GM13976 (cell line): ENCODE data around the gene PDIK1L.
A peak's percentile ranks its signal among the peaks of the same experiment; 100 is the strongest.

Experiments
- DNase-seq: peaks from one replicate; pipeline ENCODE4 v3.0.0; 2012; ENCODE audit warnings: low spot score
- CTCF ChIP-seq: IDR thresholded peaks from 2 replicates; pipeline ENCODE4 v1.5.1; 2012; ENCODE audit warnings: borderline replicate concordance, mild to moderate bottlenecking; ENCODE audit not compliant: insufficient read depth; ENCODE audit errors: extremely low read depth, missing control alignments, control extremely low read depth
- in situ Hi-C: fragments of 300-500 bp; cut with MboI; formaldehyde crosslinking; loops from one replicate; pipeline ENCODE4 v1.12.0; 2022; ENCODE audit warnings: low sequenced_read_pairs, mixed read lengths, inconsistent platforms; ENCODE audit not compliant: unreplicated experiment

PDIK1L gene

GRCh38 chr1:26164036-26164860, 52.6 kb downstream of the PDIK1L start:
- in situ Hi-C loops = no loop called here
- TF ChIP-seq CTCF = peak; percentile 94
- DNase-seq = peak; percentile 83

- TF ChIP-seq CTCF = no peak
- DNase-seq = no peak
- in situ Hi-C loops = no loop called here
Measured at GRCh38 chr1:26164861-26165842, 53.5 kb downstream of the PDIK1L start.

- in situ Hi-C loops = no loop called here
- no peak for TF ChIP-seq CTCF
- no peak for DNase-seq
Measured at GRCh38 chr1:26166719-26167281, 55.2 kb downstream of the PDIK1L start.

- in situ Hi-C loops = no loop called here
- no peak for TF ChIP-seq CTCF
- DNase-seq = no peak
Measured at GRCh38 chr1:26168410-26169197, 57.0 kb downstream of the PDIK1L start, which contains the start of gene C1orf232. Gene C1orf232, minus strand, starts transcription at chr1:26168963. Its CDS starts 464 bp downstream, at chr1:26168499.

GRCh38 chr1:26169198-26169554, 57.6 kb downstream of the PDIK1L start:
- no peak for TF ChIP-seq CTCF
- in situ Hi-C loops = no loop called here
- no peak for DNase-seq
